Parathyroid adenoma (tissue), 2 donors: ENCODE results near the gene SAPCD1.

Experiments used
- H2AFZ ChIP-seq: fragments of 300-600 bp; sonication (generic); one replicate; pipeline ENCODE4 v1.7.0; 2017; ENCODE audit warnings: antibody characterized with exemption, mild to moderate bottlenecking
- H3K27ac ChIP-seq: fragments of 300-600 bp; sonication (generic); one replicate; pipeline ENCODE4 v1.7.0; 2017
- H3K27me3 ChIP-seq: fragments of 300-600 bp; sonication (generic); one replicate; pipeline ENCODE4 v1.7.0; 2017; ENCODE audit warnings: low read length; ENCODE audit not compliant: control insufficient read depth, insufficient read depth
- H3K36me3 ChIP-seq: fragments of 300-600 bp; sonication (generic); one replicate; pipeline ENCODE4 v1.7.0; 2017; ENCODE audit warnings: low read length; ENCODE audit not compliant: control insufficient read depth, insufficient read depth
- H3K4me1 ChIP-seq: fragments of 300-600 bp; sonication (generic); one replicate; pipeline ENCODE4 v1.7.0; 2017; ENCODE audit warnings: control low read depth
- H3K4me2 ChIP-seq: fragments of 300-600 bp; sonication (generic); one replicate; pipeline ENCODE4 v1.7.0; 2017; ENCODE audit warnings: low read length
- H3K4me3 ChIP-seq: fragments of 300-600 bp; sonication (generic); one replicate; pipeline ENCODE4 v1.7.0; 2017; ENCODE audit warnings: low read depth, low read length
- H3K79me2 ChIP-seq: fragments of 300-600 bp; sonication (generic); one replicate; pipeline ENCODE4 v1.7.0; 2017; ENCODE audit warnings: control low read depth
- H3K9ac ChIP-seq: fragments of 300-600 bp; sonication (generic); one replicate; pipeline ENCODE4 v1.7.0; 2017; ENCODE audit warnings: mild to moderate bottlenecking
- H3K9me3 ChIP-seq: fragments of 300-600 bp; sonication (generic); one replicate; pipeline ENCODE4 v1.7.0; 2017; ENCODE audit warnings: low read length; ENCODE audit not compliant: control insufficient read depth
- CTCF ChIP-seq: fragments of 300-600 bp; sonication (generic); IDR thresholded peaks from one replicate; pipeline ENCODE4 v1.7.0; 2017; ENCODE audit warnings: antibody characterized with exemption, mild to moderate bottlenecking
- donor health status: primary hyperparathyroidism.

The SAPCD1 gene

GRCh38 chr6:31780507-31781243, 18.2 kb downstream of the SAPCD1 start:
- H2AFZ ChIP-seq, result no peak overlapping the region
- H3K79me2 ChIP-seq, result peaks cover 3% of the 10 kb centered on the region
- H3K4me3 ChIP-seq, result no peak overlapping the region
- no peaks in the 10 kb centered on the region for H3K9me3 ChIP-seq
- no peaks in the 10 kb centered on the region for H3K36me3 ChIP-seq
- TF ChIP-seq CTCF, result no peak
- peaks cover 13% of the 10 kb centered on the region for H3K4me1 ChIP-seq
- H3K27me3 ChIP-seq, result no peaks in the 10 kb centered on the region
- no peak overlapping the region for H3K4me2 ChIP-seq
- H3K9ac ChIP-seq, result no peak overlapping the region
- H3K27ac ChIP-seq, result no peak overlapping the region

GRCh38 chr6:31781244-31782125, 19.0 kb downstream of the SAPCD1 start:
- TF ChIP-seq CTCF, result no peak
- H3K9me3 ChIP-seq, result no peaks in the 10 kb centered on the region
- H3K27ac ChIP-seq, result no peak overlapping the region
- no peaks in the 10 kb centered on the region for H3K36me3 ChIP-seq
- no peak overlapping the region for H3K4me2 ChIP-seq
- no peak overlapping the region for H2AFZ ChIP-seq
- no peak overlapping the region for H3K4me3 ChIP-seq
- peaks cover 10% of the 10 kb centered on the region for H3K4me1 ChIP-seq
- H3K27me3 ChIP-seq, result no peaks in the 10 kb centered on the region
- peaks cover 3% of the 10 kb centered on the region for H3K79me2 ChIP-seq
- no peak overlapping the region for H3K9ac ChIP-seq

DNA sequence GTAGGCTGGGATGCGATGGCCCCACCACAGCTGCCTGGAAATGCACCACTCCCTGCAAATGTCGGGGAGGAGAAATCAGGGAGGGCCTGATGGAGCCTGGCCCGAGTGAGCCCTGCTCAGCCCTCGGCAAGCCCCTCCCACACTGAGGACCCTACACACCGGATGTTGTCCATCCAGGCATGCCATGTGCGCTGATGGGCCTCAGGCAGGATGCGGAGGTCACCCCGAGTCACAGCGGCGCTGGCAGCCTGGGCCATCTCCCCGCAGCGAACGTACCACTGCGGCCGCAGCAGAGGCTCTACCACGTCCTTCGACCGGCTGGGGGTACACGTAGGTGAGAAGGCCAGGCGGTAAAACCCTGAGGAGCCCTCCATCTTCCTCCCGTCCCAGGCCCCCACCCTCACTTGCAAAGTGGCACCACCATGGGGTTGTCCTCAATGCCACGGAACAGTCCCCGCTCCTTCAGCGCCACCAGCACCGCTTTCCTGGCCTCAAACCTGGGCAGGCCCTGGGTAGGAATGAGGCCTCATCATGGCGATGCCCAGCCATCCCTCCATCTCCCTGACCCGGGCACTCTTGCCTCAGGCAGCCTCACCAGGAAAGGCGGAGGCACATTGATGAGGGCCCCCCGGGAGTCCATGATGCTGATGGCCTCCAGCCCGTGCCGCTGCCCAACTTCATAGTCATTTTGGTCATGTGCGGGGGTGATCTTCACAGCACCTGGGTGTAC, 19.8 kb downstream of the SAPCD1 start:
- Histone ChIP-seq H3K4me3 (no peak overlapping the region), H3K9me3 (no peaks in the 10 kb centered on the region), H3K36me3 (no peaks in the 10 kb centered on the region), H2AFZ (no peak overlapping the region), H3K27ac (no peak overlapping the region), H3K27me3 (no peaks in the 10 kb centered on the region), H3K9ac (no peak overlapping the region), H3K4me1 (peaks cover 2% of the 10 kb centered on the region), H3K4me2 (no peak overlapping the region), H3K79me2 (peaks cover 3% of the 10 kb centered on the region)
- TF ChIP-seq CTCF, result no peak

DNA sequence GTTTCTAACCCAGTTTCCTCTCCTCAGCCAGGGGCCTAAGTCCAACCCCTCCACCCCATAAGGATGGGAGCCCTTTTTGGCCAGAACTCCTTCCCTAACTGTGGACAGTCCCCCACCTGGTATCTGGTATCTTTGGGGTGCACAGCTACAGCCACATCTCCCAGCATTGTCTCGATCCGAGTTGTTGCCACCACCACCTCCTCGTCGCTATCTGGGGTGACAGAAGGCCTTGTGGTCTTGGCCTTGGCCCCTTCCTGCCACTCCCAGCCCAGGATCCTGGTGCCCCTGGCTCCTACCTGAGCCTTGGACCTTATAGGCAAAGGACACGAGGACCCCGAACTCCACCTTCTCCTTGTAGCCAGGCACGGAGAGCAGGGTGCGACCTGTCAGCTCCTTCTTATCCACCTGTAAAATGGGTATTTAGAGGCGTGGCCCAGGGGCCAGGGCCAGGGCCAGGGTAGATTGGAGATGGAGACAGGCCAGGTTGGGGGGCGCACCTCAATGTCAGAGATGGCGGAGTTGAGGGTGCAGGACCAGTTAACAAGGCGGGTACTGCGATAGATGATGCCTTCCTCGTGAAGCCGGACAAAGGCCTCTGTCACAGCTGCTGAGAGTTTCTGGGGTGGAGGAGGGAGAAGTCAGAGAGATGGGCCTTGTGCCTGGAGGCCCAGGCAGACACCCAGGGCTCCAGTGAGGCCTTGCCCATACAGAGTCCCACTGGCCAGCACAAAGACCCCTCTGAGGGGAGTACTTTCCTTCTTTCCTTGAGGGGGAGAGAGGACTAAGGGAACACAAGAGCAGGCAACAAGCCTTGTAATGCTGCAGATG, 21.9 kb downstream of the SAPCD1 start:
- Histone ChIP-seq H3K36me3 (no peaks in the 10 kb centered on the region), H3K4me1 (no peaks in the 10 kb centered on the region), H3K9me3 (no peaks in the 10 kb centered on the region), H2AFZ (no peak overlapping the region), H3K27me3 (no peaks in the 10 kb centered on the region), H3K4me2 (no peak overlapping the region), H3K9ac (no peak overlapping the region), H3K4me3 (no peak overlapping the region), H3K79me2 (peaks cover 7% of the 10 kb centered on the region), H3K27ac (no peak overlapping the region)
- no peak for TF ChIP-seq CTCF
